BLaER1 (cell line): ENCODE data around the gene FCER1A.

Experiments used
- H3K27ac ChIP-seq: shearing (Covaris generic); formaldehyde crosslinking; 2 replicates; pipeline ENCODE4 v1.8.1; 2022
- H3K27me3 ChIP-seq: shearing (Covaris generic); formaldehyde crosslinking; 2 replicates; pipeline ENCODE4 v1.8.1; 2022
- H3K36me3 ChIP-seq: shearing (Covaris generic); formaldehyde crosslinking; 2 replicates; pipeline ENCODE4 v1.8.1; 2022
- H3K4me1 ChIP-seq: shearing (Covaris generic); formaldehyde crosslinking; 2 replicates; pipeline ENCODE4 v1.8.1; 2022
- H3K4me2 ChIP-seq: shearing (Covaris generic); formaldehyde crosslinking; 2 replicates; pipeline ENCODE4 v1.8.1; 2022
- H3K4me3 ChIP-seq: shearing (Covaris generic); formaldehyde crosslinking; 2 replicates; pipeline ENCODE4 v1.8.1; 2022
- H3K9ac ChIP-seq: shearing (Covaris generic); formaldehyde crosslinking; 2 replicates; pipeline ENCODE4 v1.8.1; 2022
- H3K9me3 ChIP-seq: shearing (Covaris generic); formaldehyde crosslinking; 2 replicates; pipeline ENCODE4 v1.8.1; 2022
- H4K20me1 ChIP-seq: shearing (Covaris generic); formaldehyde crosslinking; 2 replicates; pipeline ENCODE4 v1.8.1; 2022
- Cebpa-rat ChIP-seq: shearing (Covaris generic); IDR thresholded peaks from 2 replicates; pipeline ENCODE4 v1.8.1; 2022

FCER1A gene

DNA sequence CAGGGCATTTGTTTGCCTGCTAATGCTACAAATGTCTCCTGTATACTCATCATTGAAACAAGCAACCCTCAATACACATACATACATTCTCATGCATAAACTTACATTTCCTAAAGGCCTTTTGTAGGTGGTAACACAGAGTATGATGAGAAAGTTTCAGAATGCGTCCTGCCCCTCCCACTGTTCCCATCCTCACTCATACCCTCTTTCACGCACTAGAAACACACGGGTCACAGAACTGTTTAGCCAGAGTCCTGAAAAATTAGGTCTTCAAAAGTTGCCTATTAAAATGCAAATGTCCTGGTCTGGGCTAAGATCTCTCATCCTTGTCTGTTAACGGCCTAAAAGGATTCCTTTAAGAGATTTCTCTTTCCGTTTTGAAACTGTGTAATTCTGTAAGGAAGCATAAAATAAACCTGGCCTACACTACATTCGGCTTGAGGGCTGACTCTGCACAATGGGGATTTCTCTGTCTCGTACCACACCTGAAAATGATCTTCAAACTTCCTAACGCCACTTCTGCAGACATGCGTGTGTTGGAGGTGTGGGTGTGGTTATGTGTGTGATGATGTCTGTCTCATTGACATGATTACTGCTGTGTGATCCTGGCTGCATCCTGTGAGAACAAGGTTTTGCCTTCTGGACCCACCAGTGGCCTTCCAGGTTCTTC lies 5.3 kb upstream of the FCER1A start:
- Histone ChIP-seq H3K27ac (no peak overlapping the region), H3K36me3 (no peaks in the 10 kb centered on the region), H4K20me1 (no peaks in the 10 kb centered on the region), H3K4me2 (no peak overlapping the region), H3K4me1 (no peaks in the 10 kb centered on the region), H3K9ac (no peak overlapping the region), H3K9me3 (no peaks in the 10 kb centered on the region), H3K4me3 (no peak overlapping the region), H3K27me3 (no peaks in the 10 kb centered on the region)
- no peak for TF ChIP-seq Cebpa-rat

DNA sequence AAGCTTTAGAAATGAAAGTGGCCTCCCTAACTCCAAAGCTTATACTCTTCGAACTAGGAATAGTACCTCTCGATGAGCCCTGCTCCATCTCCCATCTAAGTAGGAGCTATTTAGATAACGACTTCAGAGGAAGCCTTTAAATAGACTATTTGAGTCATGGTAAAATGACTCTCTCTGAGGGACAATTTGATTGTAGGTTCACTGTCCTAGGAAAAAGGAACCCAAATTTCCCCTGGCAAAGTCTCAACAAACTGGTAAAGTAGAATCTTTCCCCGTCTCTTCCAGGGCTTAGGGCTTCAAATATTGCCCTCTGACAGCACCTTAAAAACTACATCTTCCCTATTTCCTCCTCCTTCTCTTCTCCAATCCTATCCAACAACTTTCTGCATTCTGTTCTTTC lies 2.0 kb upstream of the FCER1A start:
- Histone ChIP-seq H3K4me1 (no peaks in the 10 kb centered on the region), H3K4me3 (no peak overlapping the region)

DNA sequence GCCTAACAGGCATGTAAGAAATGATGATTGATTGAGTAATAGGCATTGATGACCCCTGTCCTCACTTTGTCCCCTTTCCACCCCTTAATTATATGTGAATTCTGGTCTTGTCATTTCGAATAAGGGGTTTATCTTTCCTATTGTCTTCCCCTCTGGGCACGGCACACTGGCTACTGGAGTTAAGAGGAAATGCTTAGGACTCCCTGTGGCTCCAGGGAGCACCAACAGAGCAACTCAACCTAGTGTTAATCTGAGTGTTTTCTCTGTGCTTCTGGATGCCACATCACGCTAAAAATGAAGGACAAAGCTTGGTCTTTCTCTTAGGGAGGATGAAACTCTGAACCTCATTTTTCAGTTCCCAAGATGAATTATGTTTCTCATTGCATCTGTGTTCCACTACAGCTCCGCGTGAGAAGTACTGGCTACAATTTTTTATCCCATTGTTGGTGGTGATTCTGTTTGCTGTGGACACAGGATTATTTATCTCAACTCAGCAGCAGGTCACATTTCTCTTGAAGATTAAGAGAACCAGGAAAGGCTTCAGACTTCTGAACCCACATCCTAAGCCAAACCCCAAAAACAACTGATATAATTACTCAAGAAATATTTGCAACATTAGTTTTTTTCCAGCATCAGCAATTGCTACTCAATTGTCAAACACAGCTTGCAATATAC lies 5.3 kb downstream of the FCER1A start:
- no peaks in the 10 kb centered on the region for H4K20me1 ChIP-seq
- no peaks in the 10 kb centered on the region for H3K36me3 ChIP-seq
- no peaks in the 10 kb centered on the region for H3K4me1 ChIP-seq
- no peak for TF ChIP-seq Cebpa-rat
- no peak overlapping the region for H3K4me3 ChIP-seq
- no peak overlapping the region for H3K27ac ChIP-seq
- no peaks in the 10 kb centered on the region for H3K9me3 ChIP-seq
- H3K4me2 ChIP-seq = no peak overlapping the region
- H3K9ac ChIP-seq = no peak overlapping the region
- no peaks in the 10 kb centered on the region for H3K27me3 ChIP-seq

More for the DNA sequence above, 2.0 kb upstream of the FCER1A start:
- no peak overlapping the region for H3K4me2 ChIP-seq
- H3K27me3 ChIP-seq = no peaks in the 10 kb centered on the region
- no peaks in the 10 kb centered on the region for H3K9me3 ChIP-seq
- TF ChIP-seq Cebpa-rat = no peak
- no peaks in the 10 kb centered on the region for H3K36me3 ChIP-seq
- no peaks in the 10 kb centered on the region for H4K20me1 ChIP-seq
- no peak overlapping the region for H3K9ac ChIP-seq
- H3K27ac ChIP-seq = no peak overlapping the region

DNA sequence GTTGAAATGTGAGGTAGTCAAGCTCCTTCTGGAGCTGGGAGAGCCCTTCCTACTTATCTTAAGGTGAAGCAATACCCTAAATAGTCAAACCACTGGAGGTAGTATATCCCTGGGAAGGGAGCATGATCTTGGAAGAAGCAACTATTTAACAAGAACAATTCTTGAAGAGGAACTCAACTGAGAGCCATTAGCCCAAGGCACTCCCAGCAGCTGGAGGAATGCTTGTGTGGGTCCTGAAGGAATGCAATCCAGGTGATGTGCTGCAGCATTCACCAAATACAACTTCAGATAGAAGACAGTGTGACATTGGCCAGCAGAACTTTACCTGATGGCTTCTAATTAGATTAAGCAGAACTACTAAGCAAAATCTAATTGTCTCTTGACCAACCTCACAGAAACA lies 9.5 kb downstream of the FCER1A start:
- Histone ChIP-seq H3K4me3 (no peak overlapping the region), H3K4me1 (no peaks in the 10 kb centered on the region), H4K20me1 (no peaks in the 10 kb centered on the region), H3K9me3 (no peaks in the 10 kb centered on the region), H3K4me2 (no peak overlapping the region), H3K36me3 (no peaks in the 10 kb centered on the region), H3K27ac (no peak overlapping the region), H3K9ac (no peak overlapping the region), H3K27me3 (no peaks in the 10 kb centered on the region)
- no peak for TF ChIP-seq Cebpa-rat

DNA sequence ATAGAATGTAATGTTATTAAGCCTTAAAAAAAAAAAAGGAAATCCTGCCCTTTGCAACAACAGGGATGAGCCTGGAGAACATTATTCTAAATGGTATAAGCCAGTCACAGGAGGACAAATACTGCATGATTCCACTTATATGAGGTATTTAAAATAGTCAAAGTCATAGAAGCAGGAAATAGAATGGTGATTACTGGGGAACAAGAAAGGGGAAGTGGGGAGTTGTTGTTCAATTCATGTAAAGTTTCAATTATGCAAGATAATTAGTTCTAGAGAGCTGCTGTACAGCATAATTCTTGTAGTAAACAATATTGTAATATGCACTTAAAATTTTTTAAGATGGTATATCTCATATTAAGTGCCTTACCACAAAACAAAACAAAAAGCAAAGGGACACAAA lies 13.2 kb downstream of the FCER1A start:
- no peak overlapping the region for H3K27ac ChIP-seq
- no peak overlapping the region for H3K9ac ChIP-seq
- no peaks in the 10 kb centered on the region for H3K9me3 ChIP-seq
- H3K4me3 ChIP-seq = no peak overlapping the region
- H3K4me2 ChIP-seq = no peak overlapping the region
- no peaks in the 10 kb centered on the region for H4K20me1 ChIP-seq
- no peak for TF ChIP-seq Cebpa-rat
- no peaks in the 10 kb centered on the region for H3K36me3 ChIP-seq
- H3K4me1 ChIP-seq = no peaks in the 10 kb centered on the region
- no peaks in the 10 kb centered on the region for H3K27me3 ChIP-seq

DNA sequence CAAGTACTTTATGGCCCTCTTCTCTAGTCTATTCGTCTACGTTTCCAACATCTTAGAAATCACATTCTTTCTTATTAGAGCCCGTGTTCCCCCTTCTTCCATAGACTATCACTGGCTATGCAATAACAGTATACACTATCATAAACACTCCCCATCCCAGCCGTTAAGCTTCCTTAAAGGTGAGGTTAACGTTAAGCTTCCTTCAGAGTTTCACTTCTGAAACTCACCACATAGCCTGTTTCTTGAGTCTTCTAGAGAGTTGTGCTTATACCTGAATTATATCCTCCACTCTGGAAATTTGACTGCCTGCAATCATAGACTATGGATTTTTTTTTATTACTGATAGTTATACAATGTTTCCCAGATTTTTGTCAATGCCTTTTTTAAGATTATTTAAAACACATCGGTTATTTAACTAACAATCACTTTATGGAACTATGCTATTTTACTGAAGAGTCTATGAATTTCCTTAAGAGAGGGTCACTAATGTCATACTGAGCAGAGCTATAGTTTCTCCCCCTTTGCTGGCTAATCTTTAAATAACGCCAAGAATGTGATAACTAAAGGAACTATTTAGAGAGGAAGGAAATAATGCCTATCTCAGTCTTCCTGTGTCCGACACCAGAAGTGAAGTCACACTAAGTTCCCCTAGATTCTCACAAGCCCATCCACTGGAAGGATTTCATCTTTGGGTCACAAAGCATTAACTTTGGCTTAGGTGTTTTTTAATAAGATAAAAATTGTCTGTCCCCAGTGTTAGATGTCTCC lies 16.8 kb downstream of the FCER1A start:
- H3K27me3 ChIP-seq = no peaks in the 10 kb centered on the region
- no peak for TF ChIP-seq Cebpa-rat
- no peaks in the 10 kb centered on the region for H3K36me3 ChIP-seq
- no peaks in the 10 kb centered on the region for H3K9me3 ChIP-seq
- no peak overlapping the region for H3K4me3 ChIP-seq
- no peaks in the 10 kb centered on the region for H3K4me1 ChIP-seq
- H4K20me1 ChIP-seq = no peaks in the 10 kb centered on the region
- no peak overlapping the region for H3K27ac ChIP-seq
- no peak overlapping the region for H3K9ac ChIP-seq
- no peak overlapping the region for H3K4me2 ChIP-seq

DNA sequence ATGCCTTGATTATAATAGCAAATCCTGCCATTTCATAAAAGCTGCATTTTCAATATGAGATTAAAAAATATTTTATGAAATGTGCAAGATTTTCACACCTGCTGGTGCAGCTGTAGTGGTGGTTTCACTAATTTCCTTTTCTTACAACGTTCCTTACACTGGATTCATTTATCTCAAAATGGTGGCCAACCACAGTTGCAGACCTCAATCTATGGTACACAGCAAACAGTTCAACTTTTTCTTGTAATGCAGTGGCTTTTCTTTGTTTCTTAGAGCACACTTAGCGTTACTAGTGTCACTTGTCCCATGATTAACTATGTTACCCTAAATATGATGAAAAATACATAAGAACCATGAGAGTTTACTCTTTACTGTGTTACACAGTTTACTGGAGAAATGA lies 32.7 kb downstream of the FCER1A start:
- no peaks in the 10 kb centered on the region for H3K27me3 ChIP-seq

DNA sequence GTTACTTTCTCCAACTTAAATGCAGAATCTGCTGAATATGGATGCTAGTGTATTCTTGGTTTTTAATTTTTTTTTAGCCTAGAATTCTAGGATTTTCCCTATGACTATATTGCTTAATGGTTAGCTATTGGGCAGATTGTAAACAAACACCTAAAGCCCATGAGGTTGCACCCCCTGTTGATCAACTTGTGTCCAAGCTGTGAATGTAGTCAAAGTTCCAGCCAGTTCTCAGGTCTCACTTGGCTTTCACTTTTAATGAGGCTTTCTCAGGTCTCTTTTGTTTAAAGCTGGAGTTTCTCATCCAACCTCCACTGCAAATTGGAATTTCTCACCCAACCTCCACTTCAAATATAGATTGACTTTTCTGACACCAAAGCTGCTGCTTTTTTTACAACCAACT lies 35.9 kb downstream of the FCER1A start:
- Histone ChIP-seq H3K9me3 (no peaks in the 10 kb centered on the region), H3K4me1 (0 out of 2 replicates have a peak, but pooled peaks cover 3% of the 10 kb centered on the region), H3K9ac (no peak overlapping the region), H3K27me3 (no peaks in the 10 kb centered on the region), H3K4me2 (no peak overlapping the region), H3K36me3 (no peaks in the 10 kb centered on the region), H4K20me1 (no peaks in the 10 kb centered on the region), H3K27ac (no peak overlapping the region), H3K4me3 (no peak overlapping the region)
- no peak for TF ChIP-seq Cebpa-rat

More for the DNA sequence above, 32.7 kb downstream of the FCER1A start:
- no peak for TF ChIP-seq Cebpa-rat
- Histone ChIP-seq H3K4me1 (no peaks in the 10 kb centered on the region), H3K36me3 (no peaks in the 10 kb centered on the region), H3K4me3 (no peak overlapping the region), H4K20me1 (no peaks in the 10 kb centered on the region), H3K9me3 (no peaks in the 10 kb centered on the region), H3K27ac (no peak overlapping the region), H3K9ac (no peak overlapping the region), H3K4me2 (no peak overlapping the region)

DNA sequence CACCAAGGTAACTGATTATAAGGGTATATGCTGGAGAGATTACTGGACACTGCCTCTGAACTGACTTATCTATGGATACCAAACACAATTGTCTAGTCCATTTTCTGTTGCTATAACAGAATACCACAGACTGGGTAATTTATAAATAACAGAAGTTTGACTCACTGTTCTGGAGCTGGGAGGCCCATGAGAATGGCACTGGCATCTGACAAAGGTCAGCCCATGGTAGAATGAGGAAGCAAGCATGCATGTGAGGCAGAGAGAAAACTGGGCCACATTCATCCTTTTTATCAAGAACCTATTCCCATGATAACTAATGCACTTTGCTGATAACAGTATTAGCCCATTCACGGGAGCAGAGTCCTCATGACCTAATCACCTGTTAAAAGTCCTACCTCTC lies 37.4 kb downstream of the FCER1A start:
- TF ChIP-seq Cebpa-rat = no peak
- Histone ChIP-seq H3K9ac (no peak overlapping the region), H3K4me1 (0 out of 2 replicates have a peak, but pooled peaks cover 3% of the 10 kb centered on the region), H3K9me3 (no peaks in the 10 kb centered on the region), H3K4me3 (no peak overlapping the region), H3K27ac (no peak overlapping the region), H3K4me2 (no peak overlapping the region), H3K36me3 (no peaks in the 10 kb centered on the region), H3K27me3 (no peaks in the 10 kb centered on the region), H4K20me1 (no peaks in the 10 kb centered on the region)

DNA sequence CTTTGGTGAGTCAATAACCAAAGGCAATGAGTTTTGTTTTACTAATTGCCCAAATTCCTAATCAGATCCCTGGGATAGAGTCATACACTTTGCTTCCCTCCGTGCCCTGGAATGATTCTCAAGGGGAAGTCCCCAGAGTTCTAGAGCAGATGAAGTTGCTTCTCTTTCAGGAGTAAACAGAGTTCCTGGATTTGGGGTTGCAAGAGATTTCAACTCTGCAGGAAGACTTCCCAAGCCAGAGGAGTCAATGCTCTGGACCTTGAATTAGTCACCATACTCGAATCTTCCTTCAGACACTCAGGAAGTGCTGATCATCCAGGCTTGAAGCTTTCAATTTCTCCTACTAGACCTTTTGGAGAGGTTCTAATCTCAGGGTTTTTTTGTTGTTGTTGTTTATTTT lies 39.6 kb downstream of the FCER1A start:
- Histone ChIP-seq H3K27ac (no peak overlapping the region), H3K9ac (no peak overlapping the region), H4K20me1 (no peaks in the 10 kb centered on the region), H3K4me3 (no peak overlapping the region), H3K4me2 (no peak overlapping the region), H3K36me3 (no peaks in the 10 kb centered on the region), H3K27me3 (no peaks in the 10 kb centered on the region), H3K9me3 (no peaks in the 10 kb centered on the region), H3K4me1 (0 out of 2 replicates have a peak, but pooled peaks cover 3% of the 10 kb centered on the region)
- no peak for TF ChIP-seq Cebpa-rat
